SH-SY5Y (cell line): ENCODE data around the gene SPATS2.

Source experiments
- GATA2 ChIP-seq: IDR thresholded peaks from 2 replicates; pipeline ENCODE4 v1.6.1; 2011; ENCODE audit warnings: mild to moderate bottlenecking, low read depth, low read length
- GATA3 ChIP-seq: IDR thresholded peaks from 2 replicates; pipeline ENCODE4 v1.6.1; 2011; ENCODE audit warnings: low read depth, mild to moderate bottlenecking, low read length, moderate library complexity

DNA sequence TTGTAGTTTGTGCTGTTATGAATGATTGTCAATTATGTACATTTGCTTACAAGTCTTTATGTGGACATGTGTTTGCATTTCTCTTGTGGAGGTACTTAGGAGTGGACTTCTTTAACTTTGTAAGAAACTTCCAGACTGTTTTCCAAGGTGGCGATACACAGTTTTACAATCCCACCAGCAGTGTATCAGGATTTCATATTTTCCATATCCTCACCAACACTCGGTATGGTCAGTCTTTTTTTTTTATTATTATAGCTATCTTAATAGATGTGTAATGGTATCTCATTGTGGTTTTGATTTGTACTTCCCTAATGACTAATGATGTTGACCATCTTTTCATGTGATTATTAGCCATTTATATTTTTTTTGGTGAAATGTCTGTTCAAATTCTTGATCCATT, 97.9 kb downstream of the SPATS2 start:
- TF ChIP-seq GATA2 (no peak), GATA3 (no peak)
